Breast epithelium (tissue), 3 donors: ENCODE data around the gene ARL4A.

Source experiments
- POLR2AphosphoS5 ChIP-seq, 3 donors: sonication (generic); formaldehyde crosslinking; IDR thresholded peaks; one replicate each; pipeline ENCODE4 v1.6.1; 2017; ENCODE audit warnings: antibody characterized with exemption in 3 of 3
- TF ChIP-seq, protein P1 (sequence below), 3 donors: fragments of 450-650 bp; IDR thresholded peaks; one replicate each; pipeline ENCODE4 v1.5.1; 2016 to 2017; ENCODE audit warnings: antibody characterized with exemption in 3 of 3, mild to moderate bottlenecking in 3 of 3, moderate library complexity in 3 of 3

DNA sequence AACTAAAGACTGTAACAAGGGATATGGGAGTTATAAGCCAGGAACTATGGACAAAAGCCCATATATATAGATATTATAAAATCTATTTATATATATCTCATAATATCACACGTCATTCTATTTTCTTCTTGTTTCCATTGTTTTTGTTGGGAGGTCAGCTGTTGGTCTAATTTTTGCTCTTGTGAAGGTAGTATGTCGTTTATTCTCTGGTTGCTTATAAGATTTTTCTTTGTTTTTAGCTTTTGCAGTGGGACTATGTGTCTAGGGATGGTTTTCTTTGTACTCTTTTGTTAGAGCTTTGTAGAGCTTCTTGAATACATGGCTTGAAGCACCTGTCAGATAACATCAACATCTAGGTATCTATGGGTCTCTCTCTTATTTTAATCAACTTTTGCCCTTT, 14.0 kb downstream of the ARL4A start:
- TF ChIP-seq, protein P1, sequence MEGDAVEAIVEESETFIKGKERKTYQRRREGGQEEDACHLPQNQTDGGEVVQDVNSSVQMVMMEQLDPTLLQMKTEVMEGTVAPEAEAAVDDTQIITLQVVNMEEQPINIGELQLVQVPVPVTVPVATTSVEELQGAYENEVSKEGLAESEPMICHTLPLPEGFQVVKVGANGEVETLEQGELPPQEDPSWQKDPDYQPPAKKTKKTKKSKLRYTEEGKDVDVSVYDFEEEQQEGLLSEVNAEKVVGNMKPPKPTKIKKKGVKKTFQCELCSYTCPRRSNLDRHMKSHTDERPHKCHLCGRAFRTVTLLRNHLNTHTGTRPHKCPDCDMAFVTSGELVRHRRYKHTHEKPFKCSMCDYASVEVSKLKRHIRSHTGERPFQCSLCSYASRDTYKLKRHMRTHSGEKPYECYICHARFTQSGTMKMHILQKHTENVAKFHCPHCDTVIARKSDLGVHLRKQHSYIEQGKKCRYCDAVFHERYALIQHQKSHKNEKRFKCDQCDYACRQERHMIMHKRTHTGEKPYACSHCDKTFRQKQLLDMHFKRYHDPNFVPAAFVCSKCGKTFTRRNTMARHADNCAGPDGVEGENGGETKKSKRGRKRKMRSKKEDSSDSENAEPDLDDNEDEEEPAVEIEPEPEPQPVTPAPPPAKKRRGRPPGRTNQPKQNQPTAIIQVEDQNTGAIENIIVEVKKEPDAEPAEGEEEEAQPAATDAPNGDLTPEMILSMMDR (IDR thresholded peaks at IDR 0.05): no peak
- no peak for TF ChIP-seq POLR2AphosphoS5 (IDR thresholded peaks at IDR 0.05)
